ENCODE measurements around the gene GLMP.

Gene GLMP

GRCh38 chr1:156247460-156248322, 47.8 kb downstream of the GLMP start, which contains the start of gene PAQR6:
Gene PAQR6 (minus strand): TSS chr1:156248056. CDS start chr1:156246731, 1,325 bp downstream.
- no peak for FAIRE-seq

GRCh38 chr1:156246781-156247459, 48.6 kb downstream of the GLMP start:
- FAIRE-seq = no peak

GRCh38 chr1:156246241-156246780, 49.2 kb downstream of the GLMP start:
- no peak for FAIRE-seq

- no peak for FAIRE-seq
Measured at GRCh38 chr1:156245451-156246232, 49.8 kb downstream of the GLMP start.

GRCh38 chr1:156244712-156245111, 50.8 kb downstream of the GLMP start:
- FAIRE-seq = no peak

GRCh38 chr1:156244126-156244525, 51.4 kb downstream of the GLMP start:
- FAIRE-seq = no peak

GRCh38 chr1:156242738-156243137, 52.7 kb downstream of the GLMP start:
- FAIRE-seq = no peak

Measured in TTC549 (cell line).